H9 (cell line): Measurements from ENCODE around the gene SIL1. TPM values are rescaled to one million over a fixed set of nuclear protein-coding genes. Genes with fewer than 3 reads are reported as not detected.

Source experiments
- DNase-seq: peaks from one replicate; pipeline ENCODE4 v3.0.0-alpha.2; 2017
- H2AFZ ChIP-seq: one replicate; pipeline ENCODE4 v1.6.1; 2013; ENCODE audit warnings: mild to moderate bottlenecking, low read length, control low read depth, moderate library complexity
- H2AK5ac ChIP-seq: 2 replicates; pipeline ENCODE4 v1.6.1; 2013; ENCODE audit warnings: low read length, control low read depth, mixed read lengths; ENCODE audit not compliant: insufficient read length
- H2BK120ac ChIP-seq: one replicate; pipeline ENCODE4 v1.6.1; 2013; ENCODE audit warnings: low read depth, mild to moderate bottlenecking, low read length, control low read depth, inconsistent platforms; ENCODE audit not compliant: poor library complexity, severe bottlenecking
- H2BK12ac ChIP-seq: 2 replicates; pipeline ENCODE4 v1.6.1; 2013; ENCODE audit warnings: low read length, control low read depth, mixed read lengths, low read depth; ENCODE audit not compliant: insufficient read length
- H2BK15ac ChIP-seq: 2 replicates; pipeline ENCODE4 v1.6.1; 2013; ENCODE audit warnings: low read depth, low read length, control low read depth
- H2BK20ac ChIP-seq: one replicate; pipeline ENCODE4 v1.6.1; 2013; ENCODE audit warnings: low read depth, mild to moderate bottlenecking, low read length, control low read depth, inconsistent platforms; ENCODE audit not compliant: poor library complexity, severe bottlenecking
- H2BK5ac ChIP-seq: 2 replicates; pipeline ENCODE4 v1.6.1; 2013; ENCODE audit warnings: low read length, control low read depth, mixed read lengths; ENCODE audit not compliant: insufficient read length
- H3K14ac ChIP-seq: 2 replicates; pipeline ENCODE4 v1.6.1; 2013; ENCODE audit warnings: low read length, control low read depth; ENCODE audit not compliant: insufficient read depth
- H3K18ac ChIP-seq: 2 replicates; pipeline ENCODE4 v1.6.1; 2013; ENCODE audit warnings: low read depth, mild to moderate bottlenecking, mixed read lengths, low read length, control low read depth; ENCODE audit not compliant: insufficient read length
- H3K23ac ChIP-seq: 2 replicates; pipeline ENCODE4 v1.6.1; 2013; ENCODE audit warnings: low read length, control low read depth, mixed read lengths, low read depth; ENCODE audit not compliant: insufficient read length
- H3K23me2 ChIP-seq: 2 replicates; pipeline ENCODE4 v1.6.1; 2013; ENCODE audit warnings: low read depth, mild to moderate bottlenecking, mixed read lengths, low read length, control low read depth; ENCODE audit not compliant: insufficient read length, poor library complexity, severe bottlenecking
- H3K27ac ChIP-seq: 2 replicates; pipeline ENCODE4 v1.5.1; 2013; ENCODE audit warnings: low read length, control low read depth, mixed read lengths, low read depth; ENCODE audit not compliant: insufficient read length
- H3K27me3 ChIP-seq: 2 replicates; pipeline ENCODE4 v1.6.1; 2013; ENCODE audit warnings: low read length, control low read depth, inconsistent platforms; ENCODE audit not compliant: insufficient read depth
- H3K4ac ChIP-seq: 2 replicates; pipeline ENCODE4 v1.6.1; 2013; ENCODE audit warnings: low read depth, mild to moderate bottlenecking, control low read depth, inconsistent platforms, low read length, moderate library complexity
- H3K4me1 ChIP-seq: 2 replicates; pipeline ENCODE4 v1.6.1; 2013; ENCODE audit warnings: low read length, control low read depth, inconsistent platforms; ENCODE audit not compliant: insufficient read depth
- H3K4me2 ChIP-seq: 2 replicates; pipeline ENCODE4 v1.6.1; 2013; ENCODE audit warnings: low read length, control low read depth, mixed read lengths; ENCODE audit not compliant: insufficient read length, insufficient read depth
- H3K56ac ChIP-seq: 2 replicates; pipeline ENCODE4 v1.6.1; 2013; ENCODE audit warnings: low read depth, mild to moderate bottlenecking, mixed read lengths, low read length, control low read depth; ENCODE audit not compliant: insufficient read length
- H3K79me1 ChIP-seq: 2 replicates; pipeline ENCODE4 v1.6.1; 2013; ENCODE audit warnings: low read depth, mild to moderate bottlenecking, moderate library complexity, low read length, control low read depth, inconsistent platforms; ENCODE audit not compliant: insufficient read depth, poor library complexity, severe bottlenecking
- H3K79me2 ChIP-seq: 2 replicates; pipeline ENCODE4 v1.6.1; 2013; ENCODE audit warnings: low read length, control low read depth, inconsistent platforms; ENCODE audit not compliant: insufficient read depth
- H3K9ac ChIP-seq: 2 replicates; pipeline ENCODE4 v1.6.1; 2013; ENCODE audit warnings: low read length, control low read depth, mixed read lengths; ENCODE audit not compliant: insufficient read length; ENCODE audit errors: extremely low read depth
- H3K9me3 ChIP-seq: one replicate; pipeline ENCODE4 v1.6.1; 2013; ENCODE audit warnings: low read depth, low read length, inconsistent platforms; ENCODE audit not compliant: control insufficient read depth
- H3T11ph ChIP-seq: one replicate; pipeline ENCODE4 v1.6.1; 2013; ENCODE audit warnings: mild to moderate bottlenecking, low read length, control low read depth, inconsistent platforms
- H4K20me1 ChIP-seq: one replicate; pipeline ENCODE4 v1.6.1; 2013; ENCODE audit not compliant: control insufficient read depth, insufficient read length, insufficient read depth
- H4K5ac ChIP-seq: 2 replicates; pipeline ENCODE4 v1.6.1; 2013; ENCODE audit warnings: low read depth, mild to moderate bottlenecking, mixed read lengths, low read length, control low read depth; ENCODE audit not compliant: insufficient read length
- H4K8ac ChIP-seq: replicated peaks from 2 replicates; pipeline ENCODE4 v1.6.1; 2013; ENCODE audit warnings: low read length, control low read depth, mixed read lengths, low read depth; ENCODE audit not compliant: insufficient read length
- H4K91ac ChIP-seq: 2 replicates; pipeline ENCODE4 v1.6.1; 2013; ENCODE audit warnings: low read depth, mild to moderate bottlenecking, moderate library complexity, mixed read lengths, low read length, control low read depth; ENCODE audit not compliant: insufficient read length
- H3K27ac Mint-ChIP-seq, 3 experiments: 2 replicates in 2 of 3; 3 replicates in 1 of 3; pipeline ENCODE4 v1.8.0; 2020 to 2021; ENCODE audit warnings: mixed read lengths in 3 of 3, mild to moderate bottlenecking in 1 of 3, moderate library complexity in 1 of 3
- H3K27me3 Mint-ChIP-seq: 2 replicates; pipeline ENCODE4 v1.8.0; 2021; ENCODE audit warnings: low read depth, mild to moderate bottlenecking, moderate library complexity, mixed read lengths
- H3K36me3 Mint-ChIP-seq, 3 experiments: 2 replicates in 2 of 3; 3 replicates in 1 of 3; pipeline ENCODE4 v1.8.0; 2020 to 2021; ENCODE audit warnings: low read depth in 3 of 3, mixed read lengths in 3 of 3; ENCODE audit not compliant: insufficient read depth in 1 of 3
- H3K4me1 Mint-ChIP-seq, 2 experiments: 2 replicates each; pipeline ENCODE4 v1.8.0; 2020; ENCODE audit warnings: mixed read lengths in 2 of 2
- H3K4me3 Mint-ChIP-seq, 2 experiments: 2 replicates in 1 of 2; 3 replicates in 1 of 2; pipeline ENCODE4 v1.8.0; 2020 to 2021; ENCODE audit warnings: mild to moderate bottlenecking in 2 of 2, mixed read lengths in 2 of 2, moderate library complexity in 1 of 2
- H3K9me3 Mint-ChIP-seq, 2 experiments: 2 replicates in 1 of 2; 3 replicates in 1 of 2; pipeline ENCODE4 v1.8.0; 2020; ENCODE audit warnings: mild to moderate bottlenecking in 2 of 2, mixed read lengths in 2 of 2, moderate library complexity in 1 of 2
- WGBS: extraction: QIAGEN DNeasy Blood & Tissue Kit; methylation state at CpG from one replicate; pipeline ENCODE4 v1.1.7; 2013; ENCODE audit warnings: missing lambda C conversion rate, low lambda C conversion rate, mixed read lengths; ENCODE audit not compliant: insufficient read length; ENCODE audit errors: extremely low coverage; 5-methylcytosine and 5-hydroxymethylcytosine counted together
- total RNA-seq: library from RNA; stranded (reverse); gene quantifications from 2 replicates; pipeline ENCODE4 v1.2.1, GENCODE V29; 2021
- TF ChIP-seq, protein P1 (sequence below): fragments of 200-600 bp; sonication (generic); conservative IDR thresholded peaks from 3 replicates; pipeline ENCODE4 v1.8.0; 2021; ENCODE audit warnings: antibody characterized with exemption, mild to moderate bottlenecking

The SIL1 gene
- total RNA-seq, 1 experiment from 2014 or later = 10.6 TPM

DNA sequence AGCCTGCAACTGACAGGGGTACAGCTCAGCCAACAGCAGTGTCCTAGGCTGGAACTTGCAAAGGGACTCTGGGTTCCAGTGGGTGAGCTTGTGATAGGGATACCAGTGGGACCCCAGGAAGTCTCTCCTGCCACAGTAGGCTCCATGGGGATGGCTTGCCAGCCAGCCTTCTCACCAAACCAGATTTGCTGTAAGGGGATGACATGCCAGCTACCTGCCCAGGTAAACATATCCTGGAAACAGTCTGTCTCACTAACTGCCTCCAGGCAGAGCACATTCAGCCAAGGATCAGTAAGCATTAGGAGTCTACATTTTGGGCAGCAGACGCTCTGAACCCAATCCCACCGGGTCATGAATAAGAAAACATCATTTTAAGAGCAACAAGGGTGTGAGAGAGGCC, 49.9 kb downstream of the SIL1 start:
- Histone ChIP-seq H4K91ac (no peak overlapping the region), H3K23ac (no peak overlapping the region), H2BK12ac (no peak overlapping the region), H2BK20ac (no peak overlapping the region), H3T11ph (no peak overlapping the region), H3K23me2 (no peaks in the 10 kb centered on the region), H3K4me2 (no peak overlapping the region), H3K27ac (no peak overlapping the region), H2BK120ac (no peak overlapping the region), H3K27me3 (no peaks in the 10 kb centered on the region), H2BK15ac (no peak overlapping the region), H2AFZ (no peak overlapping the region), H3K4ac (no peak overlapping the region), H3K79me2 (no peaks in the 10 kb centered on the region), H3K79me1 (no peaks in the 10 kb centered on the region), H2AK5ac (no peak overlapping the region), H3K14ac (no peak overlapping the region), H2BK5ac (no peak overlapping the region), H3K18ac (no peak overlapping the region), H3K4me1 (no peaks in the 10 kb centered on the region; the same call in 1 of the 2 replicates), H3K9ac (no peak overlapping the region), H3K9me3 (no peaks in the 10 kb centered on the region), H4K5ac (no peak overlapping the region), H4K20me1 (no peaks in the 10 kb centered on the region), H3K56ac (no peak overlapping the region), H4K8ac (no peak overlapping the region)
- WGBS = no CpG with 5 or more reads among the region's 2 CpGs
- no peaks in the 10 kb centered on the region; the same call in 1 of the 2 replicates for H3K27me3 Mint-ChIP-seq
- H3K36me3 Mint-ChIP-seq = no peaks in the 10 kb centered on the region
- H3K9me3 Mint-ChIP-seq = no peaks in the 10 kb centered on the region
- DNase-seq = no peak
- TF ChIP-seq, protein P1, sequence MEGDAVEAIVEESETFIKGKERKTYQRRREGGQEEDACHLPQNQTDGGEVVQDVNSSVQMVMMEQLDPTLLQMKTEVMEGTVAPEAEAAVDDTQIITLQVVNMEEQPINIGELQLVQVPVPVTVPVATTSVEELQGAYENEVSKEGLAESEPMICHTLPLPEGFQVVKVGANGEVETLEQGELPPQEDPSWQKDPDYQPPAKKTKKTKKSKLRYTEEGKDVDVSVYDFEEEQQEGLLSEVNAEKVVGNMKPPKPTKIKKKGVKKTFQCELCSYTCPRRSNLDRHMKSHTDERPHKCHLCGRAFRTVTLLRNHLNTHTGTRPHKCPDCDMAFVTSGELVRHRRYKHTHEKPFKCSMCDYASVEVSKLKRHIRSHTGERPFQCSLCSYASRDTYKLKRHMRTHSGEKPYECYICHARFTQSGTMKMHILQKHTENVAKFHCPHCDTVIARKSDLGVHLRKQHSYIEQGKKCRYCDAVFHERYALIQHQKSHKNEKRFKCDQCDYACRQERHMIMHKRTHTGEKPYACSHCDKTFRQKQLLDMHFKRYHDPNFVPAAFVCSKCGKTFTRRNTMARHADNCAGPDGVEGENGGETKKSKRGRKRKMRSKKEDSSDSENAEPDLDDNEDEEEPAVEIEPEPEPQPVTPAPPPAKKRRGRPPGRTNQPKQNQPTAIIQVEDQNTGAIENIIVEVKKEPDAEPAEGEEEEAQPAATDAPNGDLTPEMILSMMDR = no peak
- H3K4me3 Mint-ChIP-seq = no peak overlapping the region
- peaks cover 18 to 24% of the 10 kb centered on the region in 2 experiments for H3K4me1 Mint-ChIP-seq
- peak overlapping the region; percentile 18 to 34 (median 22); a peak in 2 of 7 replicates for H3K27ac Mint-ChIP-seq
